ENCODE measurements around the gene TEX19.
"Not testable (repeated sequence)": the region's sequence is repeated elsewhere in the genome, so short reads cannot be mapped to it uniquely, and the experiment has no call there.

The TEX19 gene

GRCh38 chr17:82357394-82357793 is 1.7 kb upstream of the TEX19 start:
- no peak for DNase-seq

DNA sequence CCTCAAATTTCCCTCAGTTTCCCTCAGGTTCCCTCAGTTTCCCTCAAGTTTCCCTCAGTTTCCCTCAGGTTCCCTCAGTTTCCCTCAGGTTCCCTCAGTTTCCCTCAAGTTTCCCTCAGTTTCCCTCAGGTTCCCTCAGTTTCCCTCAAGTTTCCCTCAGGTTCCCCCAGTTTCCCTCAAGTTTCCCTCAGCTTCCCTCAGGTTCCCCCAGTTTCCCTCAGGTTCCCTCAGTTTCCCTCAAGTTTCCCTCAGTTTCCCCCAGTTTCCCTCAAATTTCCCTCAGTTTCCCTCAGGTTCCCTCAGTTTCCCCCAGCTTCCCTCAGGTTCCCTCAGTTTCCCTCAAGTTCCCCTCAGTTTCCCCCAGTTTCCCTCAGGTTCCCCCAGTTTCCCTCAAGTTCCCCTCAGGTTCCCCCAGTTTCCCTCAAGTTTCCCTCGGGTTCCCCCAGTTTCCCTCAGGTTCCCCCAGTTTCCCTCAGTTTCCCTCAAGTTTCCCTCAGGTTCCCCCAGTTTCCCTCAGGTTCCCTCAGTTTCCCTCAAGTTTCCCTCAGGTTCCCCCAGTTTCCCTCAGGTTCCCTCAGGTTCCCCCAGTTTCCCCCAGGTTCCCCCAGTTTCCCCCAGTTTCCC is 516 bp downstream of the TEX19 start:
- not testable (repeated sequence) for DNase-seq

DNA sequence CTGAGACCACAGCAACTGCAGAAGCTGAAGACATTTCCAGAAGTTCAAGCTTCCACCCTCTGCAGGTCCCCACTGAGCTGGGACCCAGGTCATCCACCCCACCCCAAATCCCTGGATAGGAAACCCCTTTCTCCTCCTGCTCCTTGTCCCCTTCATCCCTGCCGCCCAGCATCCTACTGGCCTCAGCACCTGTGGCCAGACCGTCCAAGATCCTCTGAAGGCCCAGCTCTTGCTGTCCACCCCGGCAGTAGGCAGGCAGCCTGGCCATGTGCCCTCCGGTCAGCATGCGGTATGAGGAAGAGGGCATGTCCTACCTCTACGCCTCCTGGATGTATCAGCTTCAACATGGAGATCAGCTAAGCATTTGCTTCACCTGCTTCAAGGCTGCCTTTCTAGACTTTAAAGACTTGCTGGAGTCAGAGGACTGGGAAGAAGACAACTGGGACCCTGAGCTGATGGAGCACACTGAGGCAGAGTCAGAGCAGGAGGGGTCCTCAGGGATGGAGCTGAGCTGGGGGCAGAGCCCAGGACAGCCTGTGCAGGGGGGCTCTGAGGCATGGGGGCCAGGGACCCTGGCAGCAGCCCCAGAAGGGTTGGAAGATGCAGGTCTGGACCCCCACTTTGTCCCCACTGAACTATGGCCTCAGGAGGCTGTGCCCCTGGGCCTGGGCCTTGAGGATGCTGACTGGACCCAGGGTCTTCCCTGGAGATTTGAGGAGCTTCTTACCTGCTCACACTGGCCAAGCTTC is 3.0 kb downstream of the TEX19 start:
- DNase-seq: no peak

DNA sequence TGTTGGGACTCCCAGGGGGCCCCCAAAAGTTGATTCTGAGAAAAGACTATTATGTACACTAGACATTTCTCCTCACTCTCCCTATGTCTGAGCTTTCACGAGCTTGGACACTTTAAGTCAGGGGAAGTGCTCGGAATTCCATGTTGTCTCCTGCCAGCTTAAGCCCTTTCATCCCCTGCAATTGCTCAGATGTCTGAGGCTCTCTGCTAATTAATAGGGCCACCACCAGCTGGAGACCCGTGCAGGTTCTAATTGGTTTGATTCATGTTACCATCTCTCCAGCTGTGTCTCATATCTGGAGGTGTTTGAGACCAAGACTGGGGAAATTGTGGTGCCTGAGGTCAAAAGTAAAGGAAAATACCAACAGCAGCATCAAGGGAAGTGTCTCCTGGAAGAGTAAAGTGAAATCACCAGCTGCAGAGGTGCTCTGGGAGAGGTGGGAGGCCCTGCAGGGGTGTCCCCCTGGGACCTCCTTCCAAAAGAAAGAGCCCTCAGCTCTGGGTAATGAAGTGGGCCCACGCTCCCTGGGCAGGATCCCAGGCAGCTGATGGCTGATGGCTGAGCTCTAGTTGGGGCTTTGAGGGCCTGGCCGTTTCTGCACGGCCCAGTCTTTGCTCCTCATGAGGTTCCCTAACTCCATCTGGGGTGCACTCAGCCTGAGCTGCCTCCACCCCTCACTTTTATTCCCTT is 6.7 kb downstream of the TEX19 start:
- no peak for DNase-seq

DNA sequence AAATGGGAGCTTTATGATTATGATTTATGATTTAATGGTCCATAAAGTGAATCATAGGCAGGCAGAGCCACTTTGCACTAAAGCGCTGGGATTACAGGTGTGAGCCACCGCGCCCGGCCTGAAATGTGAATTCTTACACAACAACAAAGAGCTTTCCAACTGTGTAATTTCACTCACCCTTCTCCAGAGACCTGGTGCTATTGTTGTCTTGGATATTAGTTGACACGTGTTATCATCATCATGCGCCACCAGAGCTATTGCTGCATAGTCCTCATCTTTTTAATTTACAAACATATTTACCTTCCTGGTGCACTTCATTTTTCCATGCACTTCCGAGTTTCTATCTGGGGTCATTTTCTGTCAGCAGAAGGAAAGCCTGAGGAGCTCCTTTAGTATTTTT is 7.7 kb downstream of the TEX19 start:
- no peak for DNase-seq

DNA sequence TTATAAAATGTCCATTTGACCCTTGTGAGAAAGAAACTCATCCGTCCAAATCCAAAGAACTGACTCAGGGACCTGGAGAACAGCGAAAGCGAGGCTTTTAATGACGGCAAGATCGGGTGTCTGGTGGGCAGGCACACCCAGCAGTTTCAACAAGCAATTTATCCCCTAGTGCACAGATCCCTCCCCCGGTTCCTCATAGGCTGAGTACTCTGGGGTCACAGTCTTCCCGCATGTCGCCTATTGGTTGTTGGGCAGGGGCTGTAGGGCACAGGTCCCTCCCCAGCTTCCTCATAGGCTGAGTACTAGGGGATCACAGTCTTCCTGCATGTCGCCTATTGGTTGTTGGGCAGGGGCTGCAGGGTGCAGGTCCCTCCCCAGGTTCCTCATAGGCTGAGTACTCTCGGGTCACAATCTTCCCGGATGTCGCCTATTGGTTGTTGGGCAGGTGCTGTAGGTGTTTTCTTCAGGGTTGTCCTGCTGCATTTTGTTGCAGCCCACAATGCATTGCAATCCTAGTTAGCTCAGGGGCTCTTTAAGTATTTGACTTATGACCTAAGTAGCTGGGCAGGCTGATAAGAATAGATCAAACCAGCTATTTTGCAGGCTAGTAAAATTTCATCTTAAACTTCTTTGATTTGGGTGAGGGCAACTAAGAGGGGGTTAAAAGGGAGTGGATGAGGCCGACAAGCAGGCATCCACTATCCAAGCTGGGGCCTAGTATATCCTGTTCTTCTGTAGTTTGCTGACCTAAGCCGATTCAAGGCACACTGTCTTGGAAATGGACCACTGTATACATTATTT is 8.9 kb downstream of the TEX19 start:
- peak; percentile 99 for DNase-seq

GRCh38 chr17:82369211-82369610 is 10.2 kb downstream of the TEX19 start:
- DNase-seq: no peak

DNA sequence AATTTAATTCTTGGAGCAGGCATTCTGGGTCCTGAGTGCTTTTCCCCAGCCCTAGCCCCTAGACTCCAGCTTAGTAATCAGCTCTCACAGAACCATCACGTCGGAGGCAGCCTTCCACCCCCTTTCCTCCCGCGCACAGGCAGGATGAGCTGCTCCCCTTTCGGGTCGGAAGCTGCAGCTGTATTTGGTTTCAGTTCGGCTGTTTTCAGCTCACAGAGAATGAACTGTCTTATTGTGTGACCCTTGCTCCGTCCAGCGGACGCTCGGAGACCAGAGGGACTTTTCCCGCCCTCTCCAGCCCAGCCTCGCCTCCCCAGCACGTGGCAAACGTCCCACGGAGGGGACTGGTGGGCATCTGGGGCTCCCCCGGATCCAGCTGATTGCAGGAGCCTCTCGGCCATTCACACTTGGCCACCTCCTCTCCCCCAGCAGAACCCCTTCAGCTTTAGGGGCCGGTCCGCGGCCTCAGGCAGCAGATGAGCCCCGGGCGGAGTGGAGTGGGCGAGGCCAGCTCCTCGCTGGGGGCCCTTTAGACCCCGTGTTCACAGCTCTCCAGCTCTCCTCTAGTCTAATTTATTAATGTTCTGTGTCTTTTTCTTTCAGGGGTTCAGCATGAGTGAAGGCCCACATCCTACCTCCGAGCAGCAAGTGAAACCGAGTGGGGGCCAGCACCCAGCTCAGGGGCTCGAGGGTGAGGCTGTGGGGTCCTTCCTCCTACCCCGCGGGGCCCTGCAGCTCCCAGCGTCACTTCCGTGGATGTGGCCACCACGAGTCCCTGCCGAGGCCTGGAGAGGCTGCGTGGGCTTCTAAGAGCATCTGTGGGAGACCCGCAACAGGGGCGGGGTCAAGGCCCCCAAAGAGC is 11.7 kb downstream of the TEX19 start:
- no peak for DNase-seq

- DNase-seq: no peak
Measured at GRCh38 chr17:82371333-82372248, 12.5 kb downstream of the TEX19 start, which contains the start of gene UTS2R. UTS2R (plus strand) TSS chr17:82371765; CDS start chr17:82374325, 2,560 bp downstream.

DNA sequence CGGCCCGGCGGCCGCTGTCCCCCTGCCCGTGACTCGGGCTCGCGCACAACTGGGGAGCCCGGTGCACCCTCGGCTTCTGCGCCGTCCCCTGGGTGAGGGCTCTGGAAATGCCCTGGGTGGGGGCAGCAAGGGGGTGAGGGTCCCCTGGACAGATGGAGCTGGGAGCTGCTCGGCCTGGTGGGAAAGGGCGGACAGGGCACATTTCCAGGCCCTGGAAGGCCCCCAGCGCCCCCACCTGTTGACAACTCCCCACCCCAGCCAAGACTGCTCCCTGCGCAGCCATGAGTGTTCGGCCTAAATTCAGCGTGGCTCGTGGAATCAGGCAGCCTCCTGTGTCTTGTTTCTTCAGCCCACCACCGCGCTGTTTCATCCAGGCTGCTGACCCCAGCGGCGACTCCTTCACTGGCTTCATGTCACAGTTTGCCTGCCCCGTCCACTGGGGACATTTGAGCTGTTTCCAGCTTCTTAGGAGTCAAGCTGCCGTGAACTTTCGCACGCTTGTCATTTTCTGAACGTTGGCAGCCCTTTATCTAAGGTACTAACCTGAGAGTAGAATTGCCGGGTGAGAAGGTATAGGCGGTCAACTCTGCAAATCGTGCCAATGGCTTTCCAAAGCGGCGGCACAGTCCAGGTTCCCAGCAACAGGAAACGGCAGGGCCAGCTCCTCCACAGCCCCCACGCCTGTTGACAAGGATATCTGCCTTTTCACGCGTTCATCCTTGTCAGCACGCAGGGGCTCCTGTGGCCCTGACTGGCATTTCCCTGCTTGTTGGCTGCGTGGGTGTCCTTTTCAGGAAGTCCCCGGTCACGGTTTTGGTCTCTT is 13.4 kb downstream of the TEX19 start:
- no peak for DNase-seq

DNA sequence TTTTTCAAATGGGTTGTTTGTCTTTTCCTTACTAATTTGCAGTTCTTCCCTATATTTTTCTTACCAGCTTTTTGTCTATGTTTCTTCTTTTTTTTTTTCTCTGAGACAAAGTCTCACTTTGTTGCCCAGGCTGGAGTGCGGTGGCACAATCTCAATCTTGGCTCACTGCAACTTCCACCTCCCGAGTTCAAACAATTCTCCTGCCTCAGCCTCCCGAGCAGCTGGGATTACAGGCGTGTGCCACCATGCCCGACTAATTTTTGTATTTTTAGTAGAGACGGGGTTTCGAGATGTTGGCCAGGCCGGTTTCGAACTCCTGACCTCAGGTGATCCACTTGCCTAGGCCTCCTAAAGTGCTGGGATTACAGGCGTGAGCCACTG is 14.0 kb downstream of the TEX19 start:
- not testable (repeated sequence) for DNase-seq

DNA sequence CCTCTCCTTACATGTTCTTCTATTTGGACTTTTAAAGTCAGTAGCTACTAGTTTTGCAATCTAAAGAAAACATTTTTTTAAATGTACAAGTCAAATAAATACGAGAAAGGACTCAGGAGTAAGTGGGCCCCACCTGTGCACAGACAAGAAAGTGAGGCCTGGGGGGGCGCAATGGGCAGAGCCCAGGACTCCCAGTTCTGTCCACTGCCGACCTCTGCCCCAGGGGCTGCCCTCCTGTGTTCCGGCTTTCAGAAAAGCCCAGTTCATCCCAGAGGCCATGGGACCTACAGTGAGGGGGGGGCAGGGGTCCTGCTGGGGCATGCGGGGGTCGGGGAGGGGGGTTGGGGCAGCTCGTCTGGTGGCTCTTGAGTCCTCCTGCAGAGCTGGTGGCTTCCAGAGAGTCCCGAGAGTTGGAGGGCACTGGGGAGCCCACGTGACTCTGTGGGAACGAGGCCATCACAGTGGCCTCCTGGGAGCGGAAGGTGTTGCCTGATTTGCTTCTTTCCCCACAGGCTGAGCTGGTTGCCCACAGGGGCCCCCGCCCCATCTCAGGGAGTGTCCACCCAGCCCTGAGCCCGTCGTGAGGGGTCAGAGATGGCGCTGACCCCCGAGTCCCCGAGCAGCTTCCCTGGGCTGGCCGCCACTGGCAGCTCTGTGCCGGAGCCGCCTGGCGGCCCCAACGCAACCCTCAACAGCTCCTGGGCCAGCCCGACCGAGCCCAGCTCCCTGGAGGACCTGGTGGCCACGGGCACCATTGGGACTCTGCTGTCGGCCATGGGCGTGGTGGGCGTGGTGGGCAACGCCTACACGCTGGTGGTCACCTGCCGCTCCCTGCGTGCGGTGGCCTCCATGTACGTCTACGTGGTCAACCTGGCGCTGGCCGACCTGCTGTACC is 14.9 kb downstream of the TEX19 start:
- no peak for DNase-seq

GRCh38 chr17:82374626-82375331 is 15.7 kb downstream of the TEX19 start:
- DNase-seq: no peak

DNA sequence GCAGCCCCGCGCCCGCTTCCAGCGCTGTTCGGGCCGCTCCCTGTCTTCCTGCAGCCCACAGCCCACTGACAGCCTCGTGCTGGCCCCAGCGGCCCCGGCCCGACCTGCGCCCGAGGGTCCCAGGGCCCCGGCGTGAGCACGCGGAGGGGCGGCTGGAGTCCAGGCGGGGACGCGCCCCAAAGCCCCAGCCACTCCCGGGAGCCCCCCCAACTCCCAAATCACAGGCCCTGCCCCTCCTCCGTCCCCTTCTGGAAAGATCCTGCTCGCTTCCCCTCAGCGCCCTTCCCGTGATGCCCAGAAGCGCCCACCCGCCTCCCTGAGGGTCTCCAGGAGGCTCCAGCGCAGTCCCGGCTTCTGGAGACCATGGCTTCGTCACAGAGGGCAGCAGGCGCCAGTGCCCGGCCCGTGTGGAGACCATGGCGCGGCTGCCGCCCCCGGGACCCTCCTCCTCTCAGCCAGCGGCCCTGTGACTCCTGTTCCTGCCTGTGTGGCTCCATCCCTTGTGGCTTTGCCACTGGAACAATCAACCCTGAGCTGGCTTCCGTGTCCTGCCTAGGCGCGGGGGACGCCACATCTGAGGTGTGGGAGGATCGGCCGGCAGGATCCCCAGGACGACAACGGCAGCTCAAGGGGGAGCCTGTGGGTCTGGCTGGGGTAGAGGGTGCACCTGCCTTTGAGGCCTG is 16.5 kb downstream of the TEX19 start:
- no peak for DNase-seq

DNA sequence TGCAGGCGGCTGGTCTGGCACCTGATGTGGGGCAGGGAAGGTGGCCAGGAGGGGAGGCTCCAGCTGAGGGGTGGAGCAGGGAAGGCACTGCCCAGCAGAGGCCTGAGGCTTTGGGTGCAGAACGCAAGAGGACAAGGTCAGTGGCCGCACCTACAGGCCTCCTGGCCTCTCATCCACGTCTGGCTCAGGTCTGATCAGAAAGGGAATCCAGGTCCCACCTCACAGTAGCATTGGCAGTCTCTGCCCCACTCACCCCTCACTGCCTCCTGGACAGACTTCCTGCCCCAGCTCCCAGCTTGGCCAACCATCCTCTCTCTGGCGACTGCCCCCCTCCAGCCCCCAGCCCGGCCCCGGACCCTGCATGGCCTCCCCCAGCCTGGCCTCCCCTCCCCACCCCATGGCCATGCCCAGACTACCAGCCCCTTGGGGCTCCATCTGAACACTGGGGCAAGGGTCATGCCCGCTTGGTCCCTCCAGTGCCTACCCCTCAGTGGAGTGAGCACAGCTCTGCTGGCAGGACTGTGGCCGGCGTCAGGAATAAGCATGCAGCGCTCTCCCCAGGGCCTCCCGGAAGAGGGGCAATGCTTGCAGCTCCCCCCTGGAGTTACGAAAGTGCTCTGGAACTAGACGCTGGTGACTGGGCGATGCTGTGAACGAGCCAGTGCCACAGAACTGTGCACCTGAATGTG is 17.1 kb downstream of the TEX19 start:
- no peak for DNase-seq

- not testable (repeated sequence) for DNase-seq
Measured at GRCh38 chr17:82377294-82377693, 18.2 kb downstream of the TEX19 start.
